ENCODE measurements around the gene NCF2. TPM values are rescaled to one million over a fixed set of nuclear protein-coding genes. Genes with fewer than 3 reads are reported as not detected.

Gene NCF2
- total and polyA plus RNA-seq, 4 donors, result 1.2 to 15.1 (median 7.5) TPM

- no peak for TF ChIP-seq REST (IDR thresholded peaks at IDR 0.05)
- TF ChIP-seq ZBTB33 (IDR thresholded peaks at IDR 0.05), result no peak
- no peak for TF ChIP-seq SP1 (IDR thresholded peaks at IDR 0.05)
These were observed 36.9 kb downstream of the NCF2 start (continued) for GRCh38 chr1:183553331-183553730.

GRCh38 chr1:183552891-183553290 lies 37.4 kb downstream of the NCF2 start:
- no peak for DNase-seq (ENCODE audit: low spot score)
- peaks cover 4 to 47% (median 36%) of the 10 kb centered on the region in 4 donors for H3K36me3 ChIP-seq (ENCODE audit: control insufficient read depth in 4 of 4, insufficient read depth in 3 of 4, low read depth in 1 of 4, low read length in 3 of 4)
- no peaks in the 10 kb centered on the region for H3K27me3 ChIP-seq (ENCODE audit: control insufficient read depth in 4 of 4, insufficient read depth in 4 of 4, low read length in 3 of 4)
- H3K4me1 ChIP-seq (ENCODE audit: control insufficient read depth in 4 of 4, insufficient read depth in 4 of 4, low read length in 3 of 4), result no peaks in the 10 kb centered on the region
- H3K4me3 ChIP-seq (ENCODE audit: low read depth in 1 of 3, low read length in 3 of 3), result no peak overlapping the region
- H3K9me3 ChIP-seq (ENCODE audit: control insufficient read depth in 4 of 4, low read length in 3 of 4), result no peaks in the 10 kb centered on the region
- no peak overlapping the region for H3K9ac ChIP-seq (ENCODE audit: low read depth in 1 of 2, low read length in 2 of 2)
- H3K27ac ChIP-seq (ENCODE audit: low read depth in 1 of 2, low read length in 2 of 2), result no peak overlapping the region
- 95% methylated on average over 6 of the region's 6 CpGs for WGBS
- TF ChIP-seq EGR1 (IDR thresholded peaks at IDR 0.05; ENCODE audit: low read depth in 2 of 2) (no peak), ATF3 (IDR thresholded peaks at IDR 0.05) (no peak), RXRA (IDR thresholded peaks at IDR 0.05) (no peak), YY1 (IDR thresholded peaks at IDR 0.05) (no peak), FOXA2 (IDR thresholded peaks at IDR 0.05) (no peak), GABPA (IDR thresholded peaks at IDR 0.05 in 1 of 2, conservative IDR thresholded peaks at IDR 0.05 in 1 of 2) (no peak), NR2F2 (IDR thresholded peaks at IDR 0.05) (no peak), MAX (IDR thresholded peaks at IDR 0.05) (no peak), JUND (IDR thresholded peaks at IDR 0.05) (no peak), REST (IDR thresholded peaks at IDR 0.05) (no peak), RAD21 (IDR thresholded peaks at IDR 0.05) (no peak), HNF4A (conservative IDR thresholded peaks at IDR 0.05) (no peak), ZBTB33 (IDR thresholded peaks at IDR 0.05) (no peak), SP1 (IDR thresholded peaks at IDR 0.05) (no peak)
